Activated T-cell treated with anti-CD3 and anti-CD28 coated beads for 1 hour (primary cell): ENCODE data around the gene RLN1.
"Not testable (repeated sequence)": the region's sequence is repeated elsewhere in the genome, so short reads cannot be mapped to it uniquely, and the experiment has no call there.

Experiments
- DNase-seq: peaks from one replicate; pipeline ENCODE4 v3.0.0-alpha.2; 2020; ENCODE audit warnings: low read depth

RLN1 gene

GRCh38 chr9:5321601-5322000 is 18.1 kb downstream of the RLN1 start:
- not testable (repeated sequence) for DNase-seq

- DNase-seq = no peak
Measured at GRCh38 chr9:5321058-5321457, 18.6 kb downstream of the RLN1 start.

GRCh38 chr9:5316406-5316805 is 23.3 kb downstream of the RLN1 start:
- DNase-seq = not testable (repeated sequence)

GRCh38 chr9:5315187-5315923 is 24.3 kb downstream of the RLN1 start:
- DNase-seq = no peak

GRCh38 chr9:5310851-5311250 is 28.8 kb downstream of the RLN1 start:
- DNase-seq = no peak

GRCh38 chr9:5305741-5306140 is 33.9 kb downstream of the RLN1 start:
- DNase-seq = no peak

GRCh38 chr9:5303840-5304795 is 35.6 kb downstream of the RLN1 start, which contains the start of gene RLN2:
RLN2 (minus strand) TSS chr9:5304716; CDS start chr9:5304580, 136 bp downstream.
- DNase-seq = not testable (repeated sequence)

- no peak for DNase-seq
Measured at GRCh38 chr9:5301544-5301943, 38.1 kb downstream of the RLN1 start.

GRCh38 chr9:5292141-5292540 is 47.5 kb downstream of the RLN1 start:
- DNase-seq = no peak

GRCh38 chr9:5288591-5288990 is 51.1 kb downstream of the RLN1 start:
- no peak for DNase-seq

- DNase-seq = no peak
Measured at GRCh38 chr9:5286262-5286661, 53.4 kb downstream of the RLN1 start.
